AG09319 (cell line): ENCODE results near the gene BICDL1.

Experiments
- DNase-seq: peaks from one replicate; pipeline ENCODE4 v3.0.0-alpha.2; 2010; ENCODE audit warnings: low read depth; ENCODE audit errors: extremely low read depth
- TF ChIP-seq, protein P1 (sequence below): IDR thresholded peaks from 2 replicates; pipeline ENCODE4 v1.5.1; 2011; ENCODE audit warnings: low read depth, mild to moderate bottlenecking, inconsistent platforms, low read length, moderate library complexity

The BICDL1 gene

DNA sequence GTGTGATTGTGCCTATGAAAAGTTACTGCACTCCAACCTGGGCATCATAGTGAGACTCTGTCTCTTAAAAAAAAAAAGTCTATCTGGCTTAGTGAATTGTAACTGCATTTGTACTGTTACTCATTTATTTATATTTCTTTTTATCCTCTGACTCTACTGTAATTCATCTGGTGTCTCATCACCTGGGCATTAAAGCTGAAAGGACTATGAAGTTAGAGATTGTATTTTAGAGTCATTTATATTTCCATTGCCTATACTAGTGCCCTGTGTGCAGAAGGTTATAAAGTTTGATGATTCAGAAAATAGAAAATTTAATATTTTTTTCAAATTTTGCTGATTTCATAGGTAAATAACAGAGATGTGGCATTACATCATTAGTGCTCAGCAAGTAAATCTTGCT lies 30.2 kb downstream of the BICDL1 start:
- no peak for DNase-seq
- TF ChIP-seq, protein P1, sequence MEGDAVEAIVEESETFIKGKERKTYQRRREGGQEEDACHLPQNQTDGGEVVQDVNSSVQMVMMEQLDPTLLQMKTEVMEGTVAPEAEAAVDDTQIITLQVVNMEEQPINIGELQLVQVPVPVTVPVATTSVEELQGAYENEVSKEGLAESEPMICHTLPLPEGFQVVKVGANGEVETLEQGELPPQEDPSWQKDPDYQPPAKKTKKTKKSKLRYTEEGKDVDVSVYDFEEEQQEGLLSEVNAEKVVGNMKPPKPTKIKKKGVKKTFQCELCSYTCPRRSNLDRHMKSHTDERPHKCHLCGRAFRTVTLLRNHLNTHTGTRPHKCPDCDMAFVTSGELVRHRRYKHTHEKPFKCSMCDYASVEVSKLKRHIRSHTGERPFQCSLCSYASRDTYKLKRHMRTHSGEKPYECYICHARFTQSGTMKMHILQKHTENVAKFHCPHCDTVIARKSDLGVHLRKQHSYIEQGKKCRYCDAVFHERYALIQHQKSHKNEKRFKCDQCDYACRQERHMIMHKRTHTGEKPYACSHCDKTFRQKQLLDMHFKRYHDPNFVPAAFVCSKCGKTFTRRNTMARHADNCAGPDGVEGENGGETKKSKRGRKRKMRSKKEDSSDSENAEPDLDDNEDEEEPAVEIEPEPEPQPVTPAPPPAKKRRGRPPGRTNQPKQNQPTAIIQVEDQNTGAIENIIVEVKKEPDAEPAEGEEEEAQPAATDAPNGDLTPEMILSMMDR, result no peak

DNA sequence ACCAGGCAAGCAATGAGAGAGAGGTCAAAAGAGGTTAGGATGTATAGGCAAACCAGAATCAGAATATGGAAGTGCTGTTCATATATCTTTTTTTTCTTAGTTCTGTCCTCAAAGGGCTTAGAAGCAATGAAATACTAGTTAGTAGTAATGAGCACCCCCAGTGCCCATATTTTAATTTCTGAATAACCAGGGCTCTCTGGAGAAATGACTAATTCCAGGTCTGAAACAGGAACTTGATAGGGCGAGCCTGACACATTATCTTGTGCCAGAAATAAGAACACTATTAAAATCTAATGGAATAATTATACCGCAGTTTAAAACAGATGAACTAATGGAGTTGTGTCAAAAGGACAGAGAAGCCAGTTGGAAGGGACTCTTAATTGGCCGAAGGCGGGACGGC lies 30.9 kb downstream of the BICDL1 start:
- TF ChIP-seq, protein P1, result no peak
- DNase-seq, result no peak

DNA sequence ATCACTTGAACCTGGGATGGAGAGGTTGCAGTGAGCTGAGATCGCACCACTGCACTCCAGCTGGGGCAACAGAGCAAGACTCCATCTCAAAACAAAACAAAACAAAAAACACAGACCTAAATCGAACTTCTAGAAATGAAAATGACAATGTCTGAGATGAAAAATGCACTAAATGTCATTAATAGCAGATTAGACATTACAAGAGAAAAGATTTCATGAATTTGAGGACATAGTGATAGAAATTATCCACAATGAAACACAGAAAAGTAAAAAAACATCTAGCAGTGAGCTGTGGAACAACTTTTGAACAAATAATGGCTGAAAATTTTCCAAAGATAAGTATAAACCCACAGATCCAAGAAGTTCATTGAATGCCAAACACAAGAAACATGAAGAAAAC lies 35.2 kb downstream of the BICDL1 start:
- no peak for DNase-seq
- TF ChIP-seq, protein P1, result no peak

DNA sequence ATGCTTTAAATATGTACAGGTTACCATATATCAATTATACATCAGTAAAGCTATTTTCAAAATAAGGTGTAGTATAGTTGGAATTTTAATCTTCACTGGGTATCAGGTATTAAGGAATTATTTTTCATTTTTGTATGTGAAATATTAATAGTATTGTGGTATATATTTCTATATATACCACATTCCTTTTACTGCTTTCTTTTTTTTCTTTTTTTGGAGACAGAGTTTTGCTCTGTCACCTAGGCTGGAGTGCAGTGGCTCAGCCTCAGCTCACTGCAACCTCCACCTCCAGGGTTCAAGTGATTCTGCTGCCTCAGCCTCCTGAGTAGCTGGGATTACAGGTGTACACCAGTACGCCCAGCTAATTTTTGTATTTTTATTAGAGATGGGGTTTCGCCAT lies 36.6 kb downstream of the BICDL1 start:
- TF ChIP-seq, protein P1, result no peak

DNA sequence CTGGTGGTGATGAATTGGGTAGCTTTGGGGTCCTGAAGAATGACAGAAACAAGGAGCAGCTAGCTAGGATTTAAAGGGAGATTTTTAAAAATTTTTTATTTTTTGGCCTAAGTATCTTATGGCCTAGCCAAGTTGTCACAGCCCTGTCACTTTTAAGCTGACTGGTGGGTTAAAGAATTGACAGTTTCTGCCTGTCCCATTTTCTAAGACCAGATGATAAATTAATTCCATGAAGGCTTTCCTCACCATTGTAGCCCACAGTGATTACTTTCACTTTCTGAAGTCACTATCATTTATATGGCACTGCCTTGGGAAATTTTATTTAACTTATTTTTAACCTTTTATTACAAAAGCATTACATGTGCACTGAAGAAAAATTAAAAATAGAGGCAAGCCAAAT lies 43.2 kb downstream of the BICDL1 start:
- no peak for DNase-seq
- TF ChIP-seq, protein P1, result no peak

More for the DNA sequence above, 36.6 kb downstream of the BICDL1 start:
- DNase-seq, result no peak

DNA sequence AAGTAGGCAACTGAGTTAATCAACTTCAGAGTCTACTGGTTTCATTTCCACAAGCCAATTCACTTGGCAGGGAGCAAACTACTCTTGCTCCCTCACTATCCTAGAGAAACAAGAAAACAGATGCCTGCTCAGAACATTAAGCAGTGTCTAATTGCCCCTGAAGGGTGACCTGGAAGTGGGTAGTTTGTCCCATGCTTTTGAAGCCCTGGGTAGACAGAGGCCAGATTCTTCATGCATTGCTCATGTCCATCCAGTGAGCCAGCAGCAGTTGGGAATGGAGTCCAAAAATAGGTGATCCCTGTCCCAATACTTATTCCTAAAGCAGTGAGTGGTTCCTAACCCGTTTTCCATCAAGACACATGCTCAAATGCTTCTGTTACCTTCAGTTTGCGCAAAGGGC lies 48.8 kb downstream of the BICDL1 start:
- no peak for DNase-seq
- TF ChIP-seq, protein P1, result no peak

DNA sequence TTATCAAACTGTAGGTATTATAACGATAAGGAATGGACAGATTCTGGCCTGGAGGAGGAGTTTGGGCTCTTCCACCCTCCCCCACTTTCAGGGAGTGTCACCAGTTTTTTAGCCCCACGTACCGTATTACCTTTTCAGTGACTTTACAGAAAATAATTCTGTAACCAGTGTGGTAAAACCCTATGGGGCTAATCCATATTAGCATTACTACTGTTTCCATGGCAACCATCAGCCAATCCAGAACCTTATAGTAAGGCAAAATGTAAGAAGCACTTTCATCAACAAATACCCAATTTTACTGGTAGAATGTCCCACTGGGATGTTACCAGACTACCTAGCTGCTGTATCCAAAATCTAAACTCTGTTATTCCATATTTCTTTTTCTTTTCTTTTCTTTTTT lies 50.7 kb downstream of the BICDL1 start:
- TF ChIP-seq, protein P1, result no peak
- DNase-seq, result no peak
